ENCODE results near the gene CD81. TPM values are rescaled to one million over a fixed set of nuclear protein-coding genes. Genes with fewer than 3 reads are reported as not detected.
"Not testable (repeated sequence)": the region's sequence is repeated elsewhere in the genome, so short reads cannot be mapped to it uniquely, and the experiment has no call there.

The CD81 gene
- total RNA-seq, 4 donors from 2014 or later: 327 to 576 (median 541) TPM

GRCh38 chr11:2357246-2357645 is 19.9 kb upstream of the CD81 start:
- no peak overlapping the region for H3K4me3 ChIP-seq
- TF ChIP-seq, protein P1, sequence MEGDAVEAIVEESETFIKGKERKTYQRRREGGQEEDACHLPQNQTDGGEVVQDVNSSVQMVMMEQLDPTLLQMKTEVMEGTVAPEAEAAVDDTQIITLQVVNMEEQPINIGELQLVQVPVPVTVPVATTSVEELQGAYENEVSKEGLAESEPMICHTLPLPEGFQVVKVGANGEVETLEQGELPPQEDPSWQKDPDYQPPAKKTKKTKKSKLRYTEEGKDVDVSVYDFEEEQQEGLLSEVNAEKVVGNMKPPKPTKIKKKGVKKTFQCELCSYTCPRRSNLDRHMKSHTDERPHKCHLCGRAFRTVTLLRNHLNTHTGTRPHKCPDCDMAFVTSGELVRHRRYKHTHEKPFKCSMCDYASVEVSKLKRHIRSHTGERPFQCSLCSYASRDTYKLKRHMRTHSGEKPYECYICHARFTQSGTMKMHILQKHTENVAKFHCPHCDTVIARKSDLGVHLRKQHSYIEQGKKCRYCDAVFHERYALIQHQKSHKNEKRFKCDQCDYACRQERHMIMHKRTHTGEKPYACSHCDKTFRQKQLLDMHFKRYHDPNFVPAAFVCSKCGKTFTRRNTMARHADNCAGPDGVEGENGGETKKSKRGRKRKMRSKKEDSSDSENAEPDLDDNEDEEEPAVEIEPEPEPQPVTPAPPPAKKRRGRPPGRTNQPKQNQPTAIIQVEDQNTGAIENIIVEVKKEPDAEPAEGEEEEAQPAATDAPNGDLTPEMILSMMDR (IDR thresholded peaks at IDR 0.05): no peak
- no peak for TF ChIP-seq POLR2AphosphoS5 (IDR thresholded peaks at IDR 0.05)
- TF ChIP-seq POLR2A (IDR thresholded peaks at IDR 0.05): no peak
- no peak for TF ChIP-seq EP300 (IDR thresholded peaks at IDR 0.05)
- no peaks in the 10 kb centered on the region for H3K27me3 ChIP-seq
- 71 to 83% methylated on average over 1 to 2 of the region's 8 CpGs for WGBS, 2 donors (ENCODE audit: low coverage in 1 of 2)
- H3K36me3 ChIP-seq: no peaks in the 10 kb centered on the region
- ATAC-seq: no peak
- H3K9me3 ChIP-seq: no peaks in the 10 kb centered on the region
- H3K27ac ChIP-seq: no peak overlapping the region
- no peaks in the 10 kb centered on the region for H3K4me1 ChIP-seq

DNA sequence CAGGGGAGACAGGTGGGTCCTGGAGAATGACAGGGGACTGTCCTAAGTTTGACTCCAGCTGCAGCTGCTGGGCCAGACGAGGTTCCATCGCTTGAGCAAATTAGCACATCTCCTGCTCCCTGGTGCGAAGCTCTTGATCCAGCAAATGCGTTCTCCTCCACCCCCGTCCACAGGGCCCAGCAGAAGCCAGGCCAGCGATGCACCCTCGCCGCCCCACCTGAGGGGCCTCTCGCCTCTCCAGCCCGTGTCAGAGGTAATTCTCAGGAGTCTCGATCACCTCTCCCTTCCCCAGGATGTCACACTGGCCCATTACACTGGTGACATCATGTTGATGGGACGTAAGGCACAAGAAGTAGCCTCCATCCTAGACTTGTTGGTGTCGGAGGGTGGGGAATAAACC is 19.5 kb upstream of the CD81 start:
- H3K27me3 ChIP-seq, H3K9me3 ChIP-seq, H3K27ac ChIP-seq, ATAC-seq, H3K4me1 ChIP-seq, H3K4me3 ChIP-seq, H3K36me3 ChIP-seq: not testable (repeated sequence)
- WGBS, 2 donors (ENCODE audit: low coverage in 1 of 2): 100% methylated on average over 1 of the region's 13 CpGs; no CpG with 5 or more reads in 1 of the 2 donors

DNA sequence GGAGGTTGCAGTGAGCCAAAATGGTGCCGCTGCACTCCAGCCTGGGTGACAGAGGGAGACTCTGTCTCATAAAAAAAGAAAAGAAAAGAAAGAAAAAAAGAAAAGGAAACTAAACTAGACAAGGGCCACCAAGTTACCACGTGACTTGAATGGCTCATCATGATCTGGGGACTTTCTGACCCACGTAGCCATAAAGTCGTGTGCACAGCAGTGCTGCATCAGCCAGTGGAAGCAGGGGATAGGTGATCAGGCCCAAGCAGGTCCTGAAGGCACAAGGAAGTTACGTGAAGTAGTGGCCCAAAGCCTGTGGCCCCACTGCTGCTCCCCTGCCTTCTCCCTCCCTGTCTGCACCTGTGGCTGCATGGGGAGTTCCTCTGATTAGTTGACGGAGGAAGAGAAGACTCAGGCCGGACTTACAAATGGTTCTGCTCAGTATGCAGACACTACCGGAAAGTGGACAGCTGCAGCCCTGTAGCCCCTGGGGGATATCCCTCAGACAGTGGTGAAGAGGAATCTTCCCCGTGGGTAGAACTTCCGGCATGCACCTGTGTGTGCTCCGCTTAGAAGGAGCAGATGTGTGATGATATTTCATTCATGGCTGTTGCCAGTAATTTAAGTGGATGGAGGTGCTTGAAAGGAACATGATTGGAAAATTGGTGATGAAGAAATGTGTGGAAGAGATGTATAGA is 18.2 kb upstream of the CD81 start:
- TF ChIP-seq, protein P1 (IDR thresholded peaks at IDR 0.05): no peak
- no peak for TF ChIP-seq POLR2AphosphoS5 (IDR thresholded peaks at IDR 0.05)
- TF ChIP-seq POLR2A (IDR thresholded peaks at IDR 0.05): no peak
- TF ChIP-seq EP300 (IDR thresholded peaks at IDR 0.05): no peak
- Histone ChIP-seq H3K27me3 (no peaks in the 10 kb centered on the region), H3K9me3 (no peaks in the 10 kb centered on the region), H3K36me3 (no peaks in the 10 kb centered on the region), H3K4me3 (no peak overlapping the region), H3K4me1 (no peaks in the 10 kb centered on the region), H3K27ac (no peak overlapping the region)
- ATAC-seq: no peak
- WGBS, 2 donors (ENCODE audit: low coverage in 1 of 2): 88 to 98% methylated on average over 4 to 10 of the region's 11 CpGs

GRCh38 chr11:2359557-2359956 is 17.6 kb upstream of the CD81 start:
- WGBS, 2 donors (ENCODE audit: low coverage in 1 of 2): no CpG with 5 or more reads among the region's 9 CpGs
- Histone ChIP-seq H3K9me3 (no peaks in the 10 kb centered on the region), H3K36me3 (no peaks in the 10 kb centered on the region), H3K27me3 (no peaks in the 10 kb centered on the region), H3K27ac (no peak overlapping the region), H3K4me3 (no peak overlapping the region), H3K4me1 (no peaks in the 10 kb centered on the region)
- TF ChIP-seq EP300 (IDR thresholded peaks at IDR 0.05) (no peak), POLR2AphosphoS5 (IDR thresholded peaks at IDR 0.05) (no peak), POLR2A (IDR thresholded peaks at IDR 0.05) (no peak)
- TF ChIP-seq, protein P1 (IDR thresholded peaks at IDR 0.05): no peak
- ATAC-seq: no peak

- TF ChIP-seq POLR2AphosphoS5 (IDR thresholded peaks at IDR 0.05) (no peak), EP300 (IDR thresholded peaks at IDR 0.05) (no peak), POLR2A (IDR thresholded peaks at IDR 0.05) (no peak)
- TF ChIP-seq, protein P1 (IDR thresholded peaks at IDR 0.05): no peak
- Histone ChIP-seq H3K9me3 (no peaks in the 10 kb centered on the region), H3K27me3 (no peaks in the 10 kb centered on the region), H3K4me1 (no peaks in the 10 kb centered on the region), H3K4me3 (no peak overlapping the region), H3K27ac (no peak overlapping the region), H3K36me3 (no peaks in the 10 kb centered on the region)
- 96 to 100% methylated on average over 1 to 5 of the region's 14 CpGs for whole genome bisulfite sequencing, 2 donors (ENCODE audit: low coverage in 1 of 2)
- ATAC-seq: no peak
Observed at GRCh38 chr11:2360081-2360642, 16.9 kb upstream of the CD81 start.

Data from gastroesophageal sphincter (tissue), 4 donors.